DMS53 treated with DMSO at 0.1 percent for 48 hours (cell line): ENCODE measurements around the gene CD96.
"Not testable (repeated sequence)": the region's sequence is repeated elsewhere in the genome, so short reads cannot be mapped to it uniquely, and the experiment has no call there.

ENCODE experiments used
- DNase-seq: peaks from one replicate; lab custom pipeline; 2025; ENCODE audit not compliant: unreplicated experiment; lab: John Stamatoyannopoulos, UW

CD96 gene

DNA sequence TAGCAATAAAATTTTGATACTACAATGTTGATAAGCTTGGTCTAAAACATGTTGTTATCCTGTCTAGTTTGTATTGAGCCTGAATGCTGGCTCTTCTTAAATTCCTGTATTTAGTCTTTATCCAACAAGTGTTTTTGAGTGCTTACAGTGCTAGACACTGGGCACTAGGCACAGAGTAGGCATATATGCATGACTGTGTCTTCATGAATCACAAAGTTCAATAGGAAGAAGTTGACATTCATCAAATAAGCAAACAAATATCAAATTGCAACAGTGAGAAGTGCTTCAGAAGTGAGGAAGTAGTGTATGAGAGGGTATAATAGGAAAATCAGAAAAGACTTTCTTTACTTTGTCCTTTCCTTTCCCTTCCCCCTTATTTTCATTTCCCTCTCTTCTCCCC, 6.8 kb downstream of the CD96 start:
- peak; percentile 64 for DNase-seq

DNA sequence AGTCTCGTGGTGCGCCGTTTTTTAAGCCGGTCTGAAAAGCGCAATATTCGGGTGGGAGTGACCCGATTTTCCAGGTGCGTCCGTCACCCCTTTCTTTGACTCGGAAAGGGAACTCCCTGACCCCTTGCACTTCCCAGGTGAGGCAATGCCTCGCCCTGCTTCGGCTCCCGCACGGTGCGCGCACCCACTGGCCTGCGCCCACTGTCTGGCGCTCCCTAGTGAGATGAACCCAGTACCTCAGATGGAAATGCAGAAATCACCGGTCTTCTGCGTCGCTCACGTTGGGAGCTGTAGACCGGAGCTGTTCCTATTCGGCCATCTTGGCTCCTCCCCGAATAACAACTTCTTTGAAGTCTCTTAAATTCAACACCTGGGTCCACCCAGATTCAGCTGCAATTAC, 19.9 kb downstream of the CD96 start:
- not testable (repeated sequence) for DNase-seq

DNA sequence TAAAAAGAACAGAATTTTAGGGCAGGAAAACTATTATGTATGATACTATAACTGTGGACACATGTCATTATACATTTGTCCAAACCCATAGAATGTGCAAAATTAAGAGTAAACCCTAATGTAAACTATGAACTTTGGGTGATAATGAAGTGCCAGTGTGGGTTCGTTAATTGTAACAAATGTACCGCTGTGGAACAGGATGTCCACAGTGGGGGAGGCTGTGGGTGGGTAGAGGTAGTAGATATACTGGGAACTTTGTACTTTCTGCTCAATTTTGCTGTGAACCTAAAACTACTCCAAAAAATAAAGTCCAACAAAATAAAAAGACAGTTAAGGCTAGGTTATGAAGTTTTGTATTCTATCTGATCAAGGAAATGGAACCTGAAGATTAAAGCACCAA, 24.8 kb downstream of the CD96 start:
- DNase-seq, result no peak

DNA sequence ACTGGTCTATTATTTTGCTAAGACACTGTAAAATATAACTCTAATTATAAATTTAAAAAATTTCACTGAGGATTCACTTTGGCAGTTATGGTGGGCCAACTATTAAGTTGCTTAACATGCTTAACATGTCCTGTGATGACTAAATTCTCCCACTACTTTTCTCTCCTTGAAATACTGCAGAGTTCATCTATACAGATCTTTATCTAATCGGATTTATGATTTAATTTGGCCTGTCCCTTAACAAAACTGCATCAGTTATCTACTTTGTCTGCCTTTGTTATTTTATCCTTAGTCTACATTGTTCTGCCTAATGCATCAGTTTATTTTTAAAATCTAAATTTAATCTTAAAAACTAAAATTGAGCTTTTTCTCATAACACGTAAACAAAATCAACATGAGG, 26.4 kb downstream of the CD96 start:
- no peak for DNase-seq

GRCh38 chr3:111568911-111569310, 26.9 kb downstream of the CD96 start:
- DNase-seq, result no peak

DNA sequence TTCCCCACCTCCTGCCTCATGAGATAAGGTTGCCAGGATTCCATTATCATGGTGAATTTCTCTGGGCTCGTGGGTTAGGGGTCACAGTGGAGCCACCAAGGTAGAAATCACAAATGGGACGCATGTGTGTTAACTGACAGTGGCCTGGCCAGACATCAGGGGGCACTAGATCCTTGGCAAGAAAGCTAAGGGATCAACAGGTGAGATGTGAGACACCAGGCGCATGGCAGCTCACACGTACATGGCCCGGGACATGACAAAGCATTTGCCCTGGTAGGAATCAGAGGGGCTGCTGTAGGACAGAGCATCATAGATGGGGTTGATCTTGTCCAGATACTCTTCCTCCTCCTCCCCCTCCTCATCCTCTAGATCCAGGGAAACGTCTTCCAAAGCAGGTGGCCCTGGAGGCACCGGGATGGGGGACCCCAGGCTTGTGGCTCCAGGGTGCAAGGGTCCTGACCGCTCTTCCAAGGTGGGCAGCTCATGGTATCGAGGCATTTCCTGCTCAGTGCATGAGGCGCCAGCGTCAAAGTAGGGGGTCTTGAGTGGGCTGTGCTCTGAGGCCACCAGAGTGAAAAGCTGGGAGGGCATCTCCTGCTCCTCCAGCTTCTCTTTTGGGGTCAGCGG, 28.5 kb downstream of the CD96 start:
- no peak for DNase-seq

DNA sequence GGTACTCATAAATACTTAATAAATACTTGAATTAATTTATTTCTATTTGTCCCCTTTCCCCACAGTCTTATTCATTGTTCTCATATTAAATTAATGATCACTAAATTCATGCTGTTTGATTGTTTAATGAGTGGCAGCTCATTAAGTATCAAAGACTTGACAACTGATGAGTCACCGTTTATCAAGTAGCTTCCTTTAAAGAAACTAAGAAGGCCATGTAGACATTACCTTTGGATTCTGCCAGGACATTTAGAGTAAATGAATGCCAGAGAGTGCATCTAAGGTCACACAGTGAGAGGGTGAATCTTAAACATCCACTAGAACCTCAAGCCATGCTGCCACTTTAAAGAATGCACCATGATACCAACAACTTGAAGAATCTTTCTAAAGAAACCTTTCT, 29.3 kb downstream of the CD96 start:
- no peak for DNase-seq

DNA sequence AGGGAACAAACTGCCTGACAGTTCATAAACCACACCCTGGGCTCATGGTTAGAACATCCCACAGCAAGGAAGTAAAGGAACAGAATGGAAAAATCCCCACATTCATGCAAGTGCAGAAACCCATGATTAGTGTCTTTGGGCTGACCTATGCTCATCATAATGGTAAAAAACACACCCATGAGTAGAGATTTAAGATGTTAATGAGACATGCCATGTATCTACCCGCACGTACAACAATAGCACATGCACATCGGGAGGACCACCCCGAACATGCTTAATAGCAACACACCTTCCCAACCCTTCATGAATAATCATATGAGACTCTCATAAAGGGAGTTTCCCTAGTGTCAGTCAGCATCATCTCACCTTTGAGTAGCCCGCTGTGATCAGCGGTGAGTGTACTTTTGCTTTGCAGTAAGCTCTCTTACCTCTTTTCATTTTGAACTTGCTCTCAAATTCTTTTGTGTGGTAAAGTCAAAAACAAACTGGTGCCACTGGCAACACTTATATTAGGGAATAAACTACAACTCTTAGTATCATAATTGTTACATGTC, 30.0 kb downstream of the CD96 start:
- DNase-seq, result no peak

GRCh38 chr3:111577113-111577512, 35.1 kb downstream of the CD96 start:
- no peak for DNase-seq

DNA sequence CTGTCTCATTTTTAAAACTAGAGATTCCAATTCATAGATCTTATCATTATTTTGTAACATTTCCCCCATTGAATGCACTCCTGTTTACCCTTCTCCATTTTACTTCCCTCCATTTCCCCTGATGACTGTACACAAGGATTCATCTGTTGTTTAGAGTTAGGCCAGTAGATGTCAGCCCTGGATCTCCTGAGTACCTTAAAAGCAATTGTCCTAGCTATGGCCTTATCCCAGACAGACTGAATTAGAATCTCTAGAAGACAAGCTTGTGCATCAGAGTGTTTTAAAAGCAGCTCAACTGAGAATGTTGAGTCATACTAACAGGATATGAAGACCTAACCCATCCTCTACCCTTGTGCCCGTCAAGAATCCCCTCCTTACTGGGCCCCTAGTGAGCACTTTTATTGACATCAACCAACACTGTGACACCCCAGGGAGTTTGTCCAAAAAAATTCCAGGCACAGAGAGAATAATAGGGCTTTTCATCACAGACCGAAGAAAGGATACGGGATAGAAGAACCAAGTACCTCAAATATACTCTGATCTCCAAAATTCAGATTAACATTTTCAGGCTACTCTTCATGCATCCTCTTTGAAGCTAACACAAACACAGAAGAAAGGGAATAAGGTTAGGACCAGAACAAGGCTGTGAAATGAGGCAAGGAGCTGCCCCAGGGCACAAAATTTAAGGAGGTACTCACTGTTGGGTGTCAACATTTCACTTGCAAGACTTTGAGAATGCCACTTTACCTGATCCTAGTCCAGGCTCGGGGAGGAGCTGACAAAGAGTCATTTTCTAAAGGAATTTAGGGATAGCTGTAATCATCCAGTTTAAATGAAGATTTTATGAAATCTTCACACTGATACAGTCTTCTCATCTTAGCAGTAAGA, 36.0 kb downstream of the CD96 start:
- DNase-seq, result peak; percentile 47

GRCh38 chr3:111578867-111579266, 36.9 kb downstream of the CD96 start:
- no peak for DNase-seq

DNA sequence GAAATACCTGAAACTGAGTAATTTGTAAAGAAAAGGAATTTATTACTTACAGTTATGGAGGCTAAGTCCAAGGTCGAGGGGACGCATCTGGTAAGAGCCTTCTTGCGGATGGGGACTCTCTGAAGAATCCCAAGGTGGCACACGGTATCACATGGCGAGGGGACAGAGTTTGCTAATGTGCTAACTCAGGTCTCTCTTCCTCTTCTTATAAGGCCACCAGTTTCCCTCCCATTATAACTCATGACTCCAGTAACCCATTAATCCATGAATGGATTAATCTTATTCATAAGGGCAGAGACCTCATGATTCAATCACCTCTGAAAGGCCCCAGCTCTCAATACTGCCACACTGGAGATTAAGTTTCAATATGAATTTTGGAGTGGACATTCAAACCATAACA, 37.5 kb downstream of the CD96 start:
- DNase-seq, result no peak

GRCh38 chr3:111581403-111582119, 39.6 kb downstream of the CD96 start:
- no peak for DNase-seq

DNA sequence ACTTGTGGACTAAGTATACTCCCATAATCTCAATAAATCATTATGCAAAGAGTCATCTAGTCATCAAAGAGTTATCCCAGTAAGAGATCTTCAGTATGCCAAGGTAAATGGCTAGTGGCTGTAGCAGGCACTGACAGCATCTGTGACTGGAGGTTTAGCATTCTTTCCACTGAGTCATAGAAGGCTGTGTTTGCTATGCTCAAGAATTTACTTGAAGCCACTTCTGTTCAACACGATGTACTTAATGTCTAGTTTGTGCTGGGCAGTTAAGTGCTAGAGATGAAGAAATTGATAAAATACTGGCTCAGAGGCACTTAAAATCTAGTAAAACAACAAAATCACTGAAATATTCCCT, 40.1 kb downstream of the CD96 start:
- no peak for DNase-seq

DNA sequence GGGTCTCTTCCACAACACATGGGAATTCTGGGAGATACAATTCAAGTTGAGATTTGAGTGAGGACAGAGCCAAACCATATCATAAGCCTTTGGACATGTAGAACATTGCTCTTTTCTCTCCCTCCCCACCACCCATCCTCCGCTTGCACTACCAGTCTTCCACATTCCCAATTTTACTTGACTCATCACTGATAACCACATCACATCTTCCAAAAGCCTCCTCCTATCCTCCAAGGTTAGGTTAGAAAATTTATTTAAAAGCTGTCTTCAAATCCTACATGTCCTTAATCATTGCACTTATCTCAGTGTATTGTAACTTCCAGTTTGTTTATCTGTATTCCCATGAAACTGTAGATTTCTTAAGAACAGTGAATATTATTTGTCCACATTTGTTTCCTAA, 42.7 kb downstream of the CD96 start:
- no peak for DNase-seq

DNA sequence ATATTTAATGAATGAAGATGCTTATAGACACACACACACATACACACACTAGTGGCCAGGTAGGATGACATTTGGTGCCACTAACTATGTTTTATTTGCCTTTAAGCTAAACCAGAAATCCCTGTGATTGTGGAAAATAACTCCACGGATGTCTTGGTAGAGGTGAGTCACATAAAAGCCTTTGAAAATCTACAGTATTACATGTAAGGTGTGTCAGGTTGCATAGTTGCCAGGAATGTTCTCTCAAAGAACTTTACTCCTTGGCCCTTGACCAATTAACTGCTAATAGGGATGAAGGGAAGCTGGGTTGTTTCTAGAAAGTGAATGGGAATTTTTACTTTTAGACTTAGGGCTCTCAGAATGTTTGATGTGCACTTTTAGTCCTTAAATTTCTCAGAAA, 43.2 kb downstream of the CD96 start:
- DNase-seq, result no peak

DNA sequence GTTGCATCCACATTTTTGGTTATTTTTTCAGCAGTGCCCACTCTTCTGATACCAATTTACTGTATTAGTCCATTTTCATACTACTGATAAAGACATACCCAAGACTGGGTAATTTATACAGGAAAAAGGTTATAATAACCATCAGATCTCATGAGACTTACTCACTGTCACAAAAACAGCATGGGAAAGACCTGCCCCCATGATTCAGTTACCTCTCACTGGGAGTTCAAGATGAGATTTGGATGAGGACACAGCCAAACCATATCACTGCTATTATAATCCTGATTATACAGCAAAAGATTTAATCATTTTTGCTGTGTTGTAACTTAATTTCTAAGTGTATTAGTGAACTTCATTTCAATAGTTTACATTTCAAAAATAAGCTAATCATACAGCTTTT, 46.5 kb downstream of the CD96 start:
- DNase-seq, result no peak

DNA sequence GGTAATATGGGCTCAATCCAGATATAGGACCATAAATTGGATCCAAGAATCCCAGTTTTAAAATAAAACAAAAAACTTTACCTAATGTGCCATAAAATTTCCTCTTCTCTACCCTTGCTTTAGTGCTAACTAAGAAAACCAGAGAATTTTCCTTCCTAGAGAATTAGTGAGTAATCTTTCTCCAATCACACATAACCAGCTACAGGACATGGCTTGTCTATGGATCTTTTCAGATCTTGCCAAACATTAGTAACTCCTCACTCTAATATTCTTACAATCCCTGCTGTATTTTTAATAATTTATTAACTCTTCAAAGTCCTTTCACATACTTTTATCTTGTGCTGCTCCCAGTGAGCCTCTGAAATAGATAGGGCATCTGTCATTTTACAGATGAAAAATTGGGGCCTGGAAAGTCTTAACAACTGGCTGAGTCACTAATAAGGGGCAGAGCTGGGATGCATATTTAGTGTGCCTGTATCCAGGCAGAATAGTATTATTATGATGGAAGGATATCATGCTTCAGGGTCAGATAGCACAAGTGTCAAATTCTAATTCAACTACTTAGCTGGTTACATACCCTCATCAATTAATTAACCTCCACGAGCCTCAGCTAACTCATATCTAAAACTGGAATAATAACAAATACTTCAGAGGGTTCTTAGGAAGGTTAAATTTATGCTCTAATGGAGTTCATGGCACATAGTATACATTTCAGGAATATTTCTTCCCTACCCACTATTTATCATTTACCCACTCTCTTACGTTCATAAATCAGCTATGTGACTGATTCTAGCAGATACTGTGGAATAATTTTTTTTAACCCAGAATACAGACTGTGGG, 47.5 kb downstream of the CD96 start:
- no peak for DNase-seq

GRCh38 chr3:111590143-111590491, 48.1 kb downstream of the CD96 start:
- DNase-seq, result no peak

DNA sequence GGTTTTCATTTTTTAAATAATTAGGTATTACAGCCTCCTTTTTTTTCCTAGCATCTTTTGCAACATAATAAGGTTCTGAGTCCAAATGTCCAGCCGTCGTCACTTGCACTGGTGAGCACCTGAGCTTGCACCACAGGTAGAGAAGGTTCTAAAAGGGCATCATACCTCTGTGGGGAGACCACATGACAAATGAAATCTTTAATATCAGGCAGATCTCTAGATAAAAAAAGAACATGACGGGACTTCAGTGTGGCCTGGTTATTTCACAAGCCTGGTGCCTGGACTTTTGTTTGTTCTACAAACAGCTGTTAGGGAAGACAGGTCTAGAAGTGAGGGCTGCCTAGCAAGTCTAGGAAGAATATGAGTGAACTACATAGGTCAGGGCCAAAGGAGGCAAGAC, 49.6 kb downstream of the CD96 start:
- no peak for DNase-seq

GRCh38 chr3:111592143-111592542, 50.1 kb downstream of the CD96 start:
- DNase-seq, result no peak
